Liver (tissue), 9 donors: Measurements from ENCODE around the gene OOSP2. TPM values are rescaled to one million over a fixed set of nuclear protein-coding genes. Genes with fewer than 3 reads are reported as not detected.

Experiments used
- DNase-seq: peaks from one replicate; pipeline ENCODE4 v3.0.0-alpha.2; 2017; ENCODE audit warnings: low spot score
- H3K27ac ChIP-seq, 2 donors: one replicate each; pipeline ENCODE4 v1.7.0; 2013; ENCODE audit warnings: inconsistent platforms in 2 of 2, low read length in 2 of 2, control low read depth in 1 of 2, low read depth in 1 of 2, mild to moderate bottlenecking in 1 of 2
- H3K27me3 ChIP-seq, 4 donors: one replicate each; pipeline versions ENCODE4 v1.6.1 to v1.7.0; 2013; ENCODE audit warnings: low read length in 3 of 4, inconsistent platforms in 1 of 4, mild to moderate bottlenecking in 1 of 4, moderate library complexity in 1 of 4; ENCODE audit not compliant: control insufficient read depth in 4 of 4, insufficient read depth in 4 of 4
- H3K36me3 ChIP-seq, 4 donors: one replicate each; pipeline versions ENCODE4 v1.6.1 to v1.7.0; 2013; ENCODE audit warnings: low read length in 3 of 4, mild to moderate bottlenecking in 3 of 4, low read depth in 1 of 4, moderate library complexity in 1 of 4; ENCODE audit not compliant: control insufficient read depth in 4 of 4, insufficient read depth in 3 of 4
- H3K4me1 ChIP-seq, 4 donors: one replicate each; pipeline versions ENCODE4 v1.6.1 to v1.7.0; 2013; ENCODE audit warnings: low read length in 3 of 4, mild to moderate bottlenecking in 3 of 4, moderate library complexity in 1 of 4; ENCODE audit not compliant: control insufficient read depth in 4 of 4, insufficient read depth in 4 of 4
- H3K4me3 ChIP-seq, 3 donors: one replicate each; pipeline versions ENCODE4 v1.6.1 to v1.7.0; 2013; ENCODE audit warnings: low read length in 3 of 3, control low read depth in 1 of 3, low read depth in 1 of 3, mild to moderate bottlenecking in 1 of 3
- H3K9ac ChIP-seq, 2 donors: one replicate each; pipeline ENCODE4 v1.7.0; 2013; ENCODE audit warnings: low read length in 2 of 2, mild to moderate bottlenecking in 2 of 2, moderate library complexity in 2 of 2, control low read depth in 1 of 2, low read depth in 1 of 2
- H3K9me3 ChIP-seq, 4 donors: one replicate each; pipeline versions ENCODE4 v1.6.1 to v1.7.0; 2013; ENCODE audit warnings: low read length in 3 of 4; ENCODE audit not compliant: control insufficient read depth in 4 of 4
- ATF3 ChIP-seq: IDR thresholded peaks from 2 replicates; pipeline ENCODE4 v1.6.1; 2016; ENCODE audit warnings: antibody characterized with exemption
- CTCF ChIP-seq: fragments of 150-350 bp; IDR thresholded peaks from 2 replicates; pipeline ENCODE4 v1.5.1; 2017; ENCODE audit warnings: improper control_type of control experiment, low read depth, low read length; ENCODE audit not compliant: missing input control
- EGR1 ChIP-seq, 2 donors: IDR thresholded peaks; 2 replicates each; pipeline ENCODE4 v1.6.1; 2016 to 2018; ENCODE audit warnings: antibody characterized with exemption in 2 of 2, low read depth in 2 of 2
- FOXA1 ChIP-seq: IDR thresholded peaks from 2 replicates; pipeline ENCODE4 v1.6.1; 2016; ENCODE audit warnings: antibody characterized with exemption
- FOXA2 ChIP-seq: IDR thresholded peaks from 2 replicates; pipeline ENCODE4 v1.6.1; 2016; ENCODE audit warnings: antibody characterized with exemption
- GABPA ChIP-seq, 2 donors: IDR thresholded peaks in 1 of 2; conservative IDR thresholded peaks in 1 of 2; 2 replicates each; pipeline ENCODE4 v1.6.1; 2016; ENCODE audit warnings: antibody characterized with exemption in 2 of 2, mild to moderate bottlenecking in 1 of 2, moderate library complexity in 1 of 2
- HNF4A ChIP-seq, 2 donors: conservative IDR thresholded peaks; 2 replicates each; pipeline ENCODE4 v1.6.1; 2016; ENCODE audit warnings: antibody characterized with exemption in 2 of 2, mild to moderate bottlenecking in 2 of 2
- HNF4G ChIP-seq: IDR thresholded peaks from 2 replicates; pipeline ENCODE4 v1.6.1; 2016; ENCODE audit warnings: antibody characterized with exemption
- JUND ChIP-seq, 2 donors: IDR thresholded peaks; 2 replicates each; pipeline ENCODE4 v1.6.1; 2016; ENCODE audit warnings: antibody characterized with exemption in 2 of 2
- MAX ChIP-seq: IDR thresholded peaks from 2 replicates; pipeline ENCODE4 v1.6.1; 2016; ENCODE audit warnings: antibody characterized with exemption
- NR2F2 ChIP-seq: IDR thresholded peaks from 2 replicates; pipeline ENCODE4 v1.6.1; 2016; ENCODE audit warnings: antibody characterized with exemption
- RAD21 ChIP-seq, 2 donors: IDR thresholded peaks; 2 replicates each; pipeline ENCODE4 v1.6.1; 2016; ENCODE audit warnings: antibody characterized with exemption in 2 of 2, mild to moderate bottlenecking in 2 of 2
- REST ChIP-seq: IDR thresholded peaks from 2 replicates; pipeline ENCODE4 v1.6.1; 2016; ENCODE audit warnings: antibody characterized with exemption, mild to moderate bottlenecking
- RXRA ChIP-seq, 2 donors: IDR thresholded peaks; 2 replicates each; pipeline ENCODE4 v1.6.1; 2017 to 2018; ENCODE audit warnings: antibody characterized with exemption in 2 of 2, mild to moderate bottlenecking in 1 of 2
- SP1 ChIP-seq: IDR thresholded peaks from 2 replicates; pipeline ENCODE4 v1.6.1; 2018; ENCODE audit warnings: antibody characterized with exemption, mild to moderate bottlenecking
- TAF1 ChIP-seq: conservative IDR thresholded peaks from 2 replicates; pipeline ENCODE4 v1.6.1; 2016; ENCODE audit warnings: antibody characterized with exemption, mild to moderate bottlenecking
- YY1 ChIP-seq: IDR thresholded peaks from 2 replicates; pipeline ENCODE4 v1.6.1; 2016; ENCODE audit warnings: antibody characterized with exemption, mild to moderate bottlenecking
- ZBTB33 ChIP-seq: IDR thresholded peaks from 2 replicates; pipeline ENCODE4 v1.6.1; 2016; ENCODE audit warnings: antibody characterized with exemption
- WGBS: extraction: QIAGEN DNeasy Blood & Tissue Kit; methylation state at CpG from one replicate; pipeline ENCODE4 v1.1.7; 2013; 5-methylcytosine and 5-hydroxymethylcytosine counted together
- polyA plus RNA-seq, 2 donors: library from polyadenylated mRNA; stranded (reverse) in 1 of 2; unstranded in 1 of 2; fragments of 200-250 nt in 1 of 2; fragments of >200 nt in 1 of 2; fragmentation: Nextera tagmentation in 1 of 2; extraction: Ambion mirVana in 1 of 2; gene quantifications; one replicate each; pipeline versions ENCODE4 v1.2.1 to v1.2.3, GENCODE V29; 2013 to 2015
- total RNA-seq, 2 donors: library from RNA; depleted of rRNA; stranded (reverse); fragments of >200 nt; gene quantifications; one replicate each; pipeline ENCODE4 v1.2.3, GENCODE V29; 2014
- donor health status: healthy.
- donor health status: healthy.
- donor health status: healthy.
- donor health status: healthy.
- donor health status: healthy.

OOSP2 gene
- total and polyA plus RNA-seq, 4 donors: not detected

- no peak for TF ChIP-seq SP1
- no peak for TF ChIP-seq JUND (IDR thresholded peaks at IDR 0.05)
- no peak for TF ChIP-seq GABPA (IDR thresholded peaks at IDR 0.05 in 1 of 2, conservative IDR thresholded peaks at IDR 0.05 in 1 of 2)
- TF ChIP-seq RAD21 (IDR thresholded peaks at IDR 0.05): no peak
- TF ChIP-seq ATF3: no peak
- no peak for TF ChIP-seq HNF4G
- TF ChIP-seq HNF4A (conservative IDR thresholded peaks at IDR 0.05): no peak
- no peak for TF ChIP-seq ZBTB33
- TF ChIP-seq EGR1 (IDR thresholded peaks at IDR 0.05; ENCODE audit: low read depth in 2 of 2): no peak
- TF ChIP-seq FOXA2: no peak
- TF ChIP-seq TAF1: no peak
- no peak for TF ChIP-seq REST
- TF ChIP-seq YY1: no peak
- TF ChIP-seq RXRA (IDR thresholded peaks at IDR 0.05): no peak
- Histone ChIP-seq H3K27me3 (no peaks in the 10 kb centered on the region), H3K4me3 (no peak within 1 kb of the TSS), H3K9ac (no peak within 1 kb of the TSS), H3K36me3 (no peaks in the 10 kb centered on the region), H3K27ac (no peak within 1 kb of the TSS), H3K4me1 (no peaks in the 10 kb centered on the region), H3K9me3 (no peaks in the 10 kb centered on the region)
- 89% methylated on average over 1 of the region's 1 CpG for WGBS
- DNase-seq: no peak
Observed at GRCh38 chr11:60016881-60017280, 23.3 kb upstream of the OOSP2 start, which contains the start of gene OOSP4B. Gene OOSP4B, plus strand, starts transcription at chr11:60017181.

GRCh38 chr11:60018058-60018457 is 22.2 kb upstream of the OOSP2 start:
- Histone ChIP-seq H3K9ac (no peak overlapping the region), H3K27me3 (no peaks in the 10 kb centered on the region), H3K9me3 (no peaks in the 10 kb centered on the region), H3K4me1 (no peaks in the 10 kb centered on the region), H3K36me3 (no peaks in the 10 kb centered on the region), H3K4me3 (no peak overlapping the region), H3K27ac (no peak overlapping the region)
- WGBS: 73% methylated on average over 8 of the region's 8 CpGs
- no peak for DNase-seq
- no peak for TF ChIP-seq NR2F2
- no peak for TF ChIP-seq JUND (IDR thresholded peaks at IDR 0.05)
- TF ChIP-seq EGR1 (IDR thresholded peaks at IDR 0.05; ENCODE audit: low read depth in 2 of 2): no peak
- TF ChIP-seq ZBTB33: no peak
- TF ChIP-seq TAF1: no peak
- TF ChIP-seq CTCF: no peak
- no peak for TF ChIP-seq YY1
- no peak for TF ChIP-seq FOXA1
- TF ChIP-seq RXRA (IDR thresholded peaks at IDR 0.05): no peak
- TF ChIP-seq MAX: no peak
- TF ChIP-seq ATF3: no peak
- TF ChIP-seq REST: no peak
- TF ChIP-seq RAD21 (IDR thresholded peaks at IDR 0.05): no peak
- TF ChIP-seq HNF4A (conservative IDR thresholded peaks at IDR 0.05): no peak
- no peak for TF ChIP-seq SP1
- no peak for TF ChIP-seq HNF4G
